HPDE6-E6E7 (cell line): ENCODE measurements around the gene TMED7.
A peak's percentile ranks its signal among the peaks of the same experiment; 100 is the strongest.
"Not testable (repeated sequence)": the region's sequence is repeated elsewhere in the genome, so short reads cannot be mapped to it uniquely, and the experiment has no call there.

Experiments
- DNase-seq: peaks from one replicate; pipeline ENCODE4 v3.0.0; 2011; ENCODE audit warnings: missing footprints; ENCODE audit errors: extremely low spot score

Gene TMED7

DNA sequence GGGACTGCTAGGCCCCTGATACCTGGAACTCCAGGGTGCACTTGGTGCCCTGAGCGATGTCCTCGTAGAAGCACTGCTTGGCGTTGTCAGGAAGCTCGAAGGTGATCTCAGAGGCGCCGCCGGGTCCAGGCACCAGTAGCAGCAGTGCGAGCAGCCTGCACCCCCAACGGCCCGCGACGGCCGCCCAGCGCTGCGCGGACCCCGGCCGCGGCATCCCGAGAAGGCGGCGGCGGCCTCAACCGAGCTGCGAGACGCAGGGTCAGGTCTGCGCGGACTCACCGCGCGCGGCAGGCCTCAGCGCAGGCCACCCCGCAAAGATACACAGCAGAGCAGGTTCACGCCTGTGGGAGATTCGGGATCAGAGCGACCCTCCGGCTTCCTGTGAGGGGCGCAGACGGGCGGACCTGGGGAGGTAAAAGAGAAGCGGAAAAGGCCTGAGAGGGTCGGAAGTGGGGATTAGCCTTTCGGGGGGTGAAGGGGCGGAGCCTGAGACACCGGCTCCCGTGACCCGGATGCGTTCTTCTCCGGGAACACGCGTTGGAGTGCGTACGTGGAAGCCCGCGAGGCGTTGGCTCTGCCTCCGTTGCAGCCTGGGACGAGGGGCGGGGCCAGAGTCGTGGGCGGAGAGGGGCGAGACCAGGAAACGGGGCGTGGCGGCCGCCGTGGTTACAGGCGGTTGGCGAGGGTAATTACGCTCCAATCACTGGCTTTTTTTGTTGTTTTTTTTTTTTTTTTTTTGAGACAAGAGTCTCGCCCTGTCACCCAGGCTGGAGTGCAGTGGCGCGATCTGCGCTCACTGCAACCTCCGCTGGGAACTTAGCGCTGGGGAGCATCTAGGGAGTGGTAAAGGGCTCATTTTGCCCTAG is at the start of gene TMED7:
TSS of gene TMED7 (minus strand) at position 458 of the 866 bp plus-strand sequence. CDS start at position 214, 244 bp downstream.
- DNase-seq: peak; percentile 94

DNA sequence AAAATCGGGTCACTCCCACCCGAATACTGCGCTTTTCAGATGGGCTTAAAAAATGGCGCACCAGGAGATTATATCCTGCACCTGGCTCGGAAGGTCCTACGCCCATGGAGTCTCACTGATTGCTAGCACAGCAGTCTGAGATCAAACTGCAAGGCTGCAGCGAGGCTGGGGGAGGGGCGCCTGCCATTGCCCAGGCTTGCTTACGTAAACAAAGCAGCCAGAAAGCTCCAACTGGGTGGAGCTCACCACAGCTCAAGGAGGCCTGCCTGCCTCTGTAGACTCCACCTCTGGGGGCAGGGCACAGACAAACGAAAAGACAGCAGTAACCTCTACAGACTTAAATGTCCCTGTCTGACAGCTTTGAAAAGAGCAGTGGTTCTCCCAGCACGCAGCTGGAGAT is 48.9 kb upstream of the TMED7 start:
- DNase-seq: not testable (repeated sequence)

DNA sequence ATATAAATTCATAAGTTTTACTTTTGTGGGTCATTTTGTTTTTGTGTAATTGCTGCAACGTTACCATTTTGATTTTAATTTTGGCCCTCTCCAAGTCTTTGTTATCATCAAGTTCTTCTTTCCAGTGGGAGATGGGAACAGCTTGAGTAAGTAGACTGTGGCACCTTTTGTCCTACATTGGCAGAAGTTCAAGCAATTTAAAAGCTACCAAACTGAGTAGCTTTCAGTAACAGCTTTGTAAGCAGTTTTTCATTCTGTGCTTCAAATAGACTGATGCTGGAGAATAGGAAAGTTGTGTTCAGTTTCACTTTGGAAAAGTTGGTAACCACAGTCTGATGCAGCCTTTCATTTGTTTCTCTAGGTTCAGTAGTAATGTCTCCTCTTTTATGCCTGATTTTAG is 47.8 kb upstream of the TMED7 start:
- no peak for DNase-seq

DNA sequence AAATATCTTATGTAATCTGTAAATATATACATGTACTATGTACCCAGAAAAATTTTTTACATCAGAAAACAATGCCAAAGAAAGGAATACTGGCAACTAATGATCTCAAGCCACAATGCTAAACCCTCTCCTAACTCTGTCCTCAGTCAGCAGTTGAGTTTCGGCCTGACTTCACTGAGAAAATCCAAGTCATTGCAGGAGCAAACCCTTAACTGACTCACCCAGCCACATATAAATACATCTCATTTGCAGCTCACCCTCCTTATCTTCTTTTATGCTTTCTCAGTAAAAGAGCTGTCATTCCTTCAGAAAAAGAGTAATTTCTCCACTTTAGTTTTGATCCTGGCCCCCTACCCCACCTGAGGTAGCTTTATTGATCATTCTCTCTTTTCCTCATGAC is 46.1 kb upstream of the TMED7 start:
- DNase-seq: no peak

DNA sequence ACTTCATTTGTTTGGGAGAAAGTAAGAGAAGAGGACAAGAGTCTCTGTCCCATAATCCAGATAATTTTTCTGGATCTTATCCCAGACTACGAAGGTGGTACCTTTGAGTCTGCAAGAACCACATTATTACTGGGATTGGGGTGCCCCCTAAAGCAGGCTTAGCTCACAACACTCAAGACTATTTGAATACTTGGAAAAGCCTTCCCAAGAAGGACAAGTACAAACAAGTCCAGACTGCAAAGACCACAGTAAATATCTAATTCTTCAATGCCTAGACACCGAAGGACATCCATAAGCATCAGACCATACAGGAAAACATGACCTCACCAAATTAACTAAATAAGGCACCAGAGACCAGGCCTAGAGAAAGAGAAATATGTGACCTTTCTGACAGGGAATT is 40.2 kb upstream of the TMED7 start:
- no peak for DNase-seq

DNA sequence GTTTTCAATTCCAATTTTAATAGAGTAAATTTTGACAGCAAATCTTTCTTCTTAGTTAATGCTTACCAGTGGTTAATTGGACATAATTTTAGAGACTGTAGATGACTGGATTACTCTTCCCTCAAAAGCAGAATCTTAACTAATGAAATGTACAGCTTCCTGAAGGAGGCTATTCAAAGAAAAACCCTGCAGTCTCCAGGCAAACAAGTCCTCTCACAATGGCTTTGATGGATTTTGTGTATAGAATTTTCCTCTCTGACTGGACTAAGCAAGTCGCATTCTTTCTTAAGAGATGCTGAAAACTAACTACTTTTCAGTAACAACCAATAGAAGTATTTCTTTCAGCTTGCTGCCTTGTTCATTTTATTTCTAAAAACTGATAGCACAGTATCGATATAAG is 35.7 kb upstream of the TMED7 start:
- no peak for DNase-seq

DNA sequence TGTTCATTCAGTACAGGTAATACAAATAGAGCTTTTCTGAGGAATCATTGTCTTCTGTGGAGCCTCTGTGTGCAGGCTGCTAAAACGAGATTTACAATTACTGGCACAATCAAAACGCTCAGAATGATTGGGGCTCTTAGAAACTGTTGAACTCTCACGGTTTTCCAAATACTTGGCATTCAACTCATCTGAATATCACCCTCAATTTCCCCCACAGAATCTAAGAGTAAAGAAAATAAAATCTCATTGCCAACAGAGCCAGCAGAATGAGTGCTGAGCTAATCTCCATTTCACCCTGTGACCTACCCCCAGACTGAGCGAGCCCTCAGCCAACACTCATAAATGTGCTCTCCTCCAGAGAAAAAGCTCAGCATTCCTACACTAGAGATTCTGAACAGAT is 35.3 kb upstream of the TMED7 start:
- no peak for DNase-seq

DNA sequence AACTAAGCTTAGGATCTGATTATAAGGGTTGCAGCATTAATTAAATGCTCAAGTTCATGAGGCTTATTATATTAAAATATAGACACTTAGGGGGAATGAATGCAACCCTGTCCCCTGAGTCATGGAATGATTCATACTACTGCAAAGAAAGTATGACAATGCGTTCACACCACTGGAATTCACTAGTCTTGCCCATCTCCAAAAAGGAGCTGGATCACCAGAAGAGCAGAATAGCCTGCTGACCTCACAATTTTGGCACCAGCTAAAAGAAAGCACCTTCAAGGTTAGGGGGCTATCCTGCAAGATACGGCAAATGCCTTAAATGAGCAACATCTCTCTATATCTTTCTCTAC is 32.0 kb upstream of the TMED7 start:
- DNase-seq: peak; percentile 50

DNA sequence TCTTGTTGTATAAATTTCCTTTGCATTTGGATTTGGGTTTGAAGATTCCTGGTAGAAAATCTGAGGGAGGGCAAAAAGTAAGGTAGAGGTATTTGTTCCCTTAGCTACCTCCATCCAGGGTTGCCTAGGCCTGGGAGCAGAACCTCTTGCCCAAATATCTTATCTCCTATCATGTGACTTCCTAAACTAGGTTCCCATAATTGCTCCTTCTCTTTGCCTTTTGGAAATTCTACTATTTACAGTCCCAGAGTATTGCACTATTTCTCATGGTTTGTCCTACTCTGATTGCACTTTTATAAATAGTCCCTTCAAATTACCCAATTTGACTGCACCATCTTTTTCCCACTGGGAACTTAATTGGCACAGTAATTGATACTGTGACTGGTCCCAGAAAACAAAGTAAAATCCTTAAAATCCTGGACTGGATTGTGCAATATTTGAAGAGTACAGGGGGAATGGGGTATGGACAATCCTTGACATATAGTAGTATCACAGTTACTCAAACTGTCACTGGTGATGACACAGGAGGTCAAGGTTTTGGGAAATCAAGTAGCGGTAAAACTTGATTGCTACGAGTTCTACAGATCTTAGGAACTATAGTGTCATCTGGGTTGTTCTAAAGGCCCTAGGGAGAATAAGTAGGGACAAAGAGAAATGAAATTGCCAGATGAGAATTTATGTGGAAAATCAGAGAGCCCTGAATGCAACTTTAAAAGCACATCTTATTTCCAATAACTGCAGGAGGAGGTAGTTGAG is 31.5 kb upstream of the TMED7 start:
- DNase-seq: no peak

- DNase-seq: no peak
Measured at GRCh38 chr5:115656404-115656803, 30.6 kb upstream of the TMED7 start.

GRCh38 chr5:115655994-115656393 is 30.2 kb upstream of the TMED7 start:
- no peak for DNase-seq

- no peak for DNase-seq
Measured at GRCh38 chr5:115649541-115649940, 23.7 kb upstream of the TMED7 start.

GRCh38 chr5:115648056-115648455 is 22.2 kb upstream of the TMED7 start:
- no peak for DNase-seq

DNA sequence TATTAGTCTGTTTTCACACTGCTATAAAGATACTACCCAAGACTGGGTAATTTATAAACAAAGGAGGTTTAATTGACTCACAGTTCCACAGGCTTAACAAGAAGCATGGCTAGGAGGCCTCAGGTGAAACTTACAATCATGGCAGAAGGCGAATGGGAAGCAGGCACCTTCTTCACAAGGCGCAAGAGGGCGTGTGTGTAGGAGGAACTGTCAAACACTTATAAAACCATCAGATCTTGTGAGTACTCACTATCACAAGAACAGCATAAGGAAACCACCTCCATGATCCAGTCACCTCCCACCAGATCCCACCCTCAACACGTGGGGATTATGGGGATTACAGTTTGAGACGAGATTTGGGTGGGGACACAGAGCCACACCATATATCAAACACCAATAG is 19.6 kb upstream of the TMED7 start:
- DNase-seq: not testable (repeated sequence)

DNA sequence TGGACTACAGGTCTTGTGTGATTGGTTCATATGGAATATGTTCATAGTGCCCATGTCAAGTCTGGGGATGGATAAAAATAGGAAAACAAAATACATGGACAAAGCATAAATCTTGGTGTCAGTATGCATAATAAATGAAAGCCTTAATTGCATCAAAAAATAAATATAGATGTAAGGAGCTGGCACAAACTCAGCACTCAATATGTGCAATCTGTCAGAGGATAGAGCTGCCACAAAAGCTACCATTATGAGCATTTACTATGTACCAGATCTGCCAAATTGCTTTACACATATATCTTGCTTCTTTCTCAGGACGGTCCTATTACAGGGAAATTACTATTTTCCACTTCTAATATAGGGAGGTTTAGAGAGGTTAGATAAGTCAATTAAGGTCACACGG is 18.2 kb upstream of the TMED7 start:
- no peak for DNase-seq

DNA sequence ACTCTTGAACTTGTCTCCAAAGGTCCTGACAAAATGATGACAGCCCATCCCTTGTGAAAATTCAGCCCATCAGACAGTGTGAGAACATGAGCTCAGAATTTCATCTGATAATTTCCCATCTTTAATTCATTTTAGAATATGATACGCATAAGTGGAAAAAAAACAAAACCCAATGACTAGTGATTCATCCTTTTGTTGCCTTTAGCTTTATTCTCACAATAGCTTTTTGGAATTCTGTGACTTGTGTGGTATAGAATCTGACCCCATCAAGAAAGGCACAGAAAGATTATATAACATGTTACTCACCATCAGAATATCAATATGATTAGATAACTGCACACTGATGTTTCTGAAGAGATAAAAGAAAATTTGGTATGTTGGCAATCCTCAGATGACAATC is 16.1 kb upstream of the TMED7 start:
- DNase-seq: no peak

DNA sequence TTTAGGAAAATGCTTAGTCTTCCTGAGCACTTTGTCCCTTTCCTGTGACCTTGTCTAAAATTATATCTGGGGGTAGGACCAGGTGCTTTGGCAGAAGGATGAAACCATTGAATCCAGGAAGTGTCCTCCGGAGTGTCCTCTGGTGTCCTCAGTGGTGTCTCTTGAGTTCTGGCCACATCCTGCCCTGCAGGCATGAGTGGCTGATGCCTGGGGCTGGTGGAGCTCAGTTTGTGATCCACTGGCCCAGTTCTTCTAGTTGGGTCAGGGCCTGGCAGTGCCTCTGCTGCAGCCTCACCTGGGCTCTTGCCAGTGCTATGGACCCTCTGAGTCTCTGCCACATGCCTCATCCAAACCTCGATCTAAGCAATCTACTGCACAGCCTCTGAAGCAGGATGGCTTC is 14.4 kb upstream of the TMED7 start:
- no peak for DNase-seq

DNA sequence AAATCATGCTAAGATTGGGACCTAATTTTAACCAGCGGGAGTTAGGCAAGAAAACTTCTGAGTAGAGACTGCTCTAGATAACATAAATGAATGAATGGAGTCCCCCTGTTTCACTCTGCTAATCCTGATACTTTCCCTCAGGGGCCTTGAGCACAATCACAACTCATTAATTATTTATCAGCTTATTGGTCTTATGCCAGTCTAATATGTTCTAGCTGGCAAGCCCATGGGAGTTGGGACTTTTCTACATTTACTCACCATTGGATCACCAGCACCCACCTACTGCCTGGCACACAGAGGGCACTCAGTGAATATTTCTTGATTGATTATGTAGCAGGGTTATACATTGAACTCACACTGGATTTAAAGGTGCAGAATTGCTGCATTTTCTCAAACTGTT is 13.5 kb upstream of the TMED7 start:
- DNase-seq: no peak

DNA sequence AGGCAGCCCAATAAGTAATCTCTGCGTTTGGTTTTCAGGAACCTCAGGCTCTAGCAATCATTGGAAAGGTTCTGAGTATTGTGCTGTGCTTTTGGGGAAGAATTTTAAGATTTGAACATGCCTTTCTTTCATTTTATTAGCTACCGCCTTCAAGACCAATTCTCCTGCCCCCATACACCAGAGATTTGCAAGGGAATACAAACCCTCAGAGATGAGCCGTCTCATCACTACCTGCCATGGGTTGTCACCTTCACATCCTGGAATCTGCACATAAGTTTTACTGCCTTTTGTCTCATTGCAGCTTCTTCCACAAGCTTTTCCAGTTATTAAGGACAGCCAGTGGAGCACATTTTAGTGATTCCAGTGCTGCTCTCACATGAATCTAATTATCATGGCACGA is 11.7 kb upstream of the TMED7 start:
- no peak for DNase-seq

DNA sequence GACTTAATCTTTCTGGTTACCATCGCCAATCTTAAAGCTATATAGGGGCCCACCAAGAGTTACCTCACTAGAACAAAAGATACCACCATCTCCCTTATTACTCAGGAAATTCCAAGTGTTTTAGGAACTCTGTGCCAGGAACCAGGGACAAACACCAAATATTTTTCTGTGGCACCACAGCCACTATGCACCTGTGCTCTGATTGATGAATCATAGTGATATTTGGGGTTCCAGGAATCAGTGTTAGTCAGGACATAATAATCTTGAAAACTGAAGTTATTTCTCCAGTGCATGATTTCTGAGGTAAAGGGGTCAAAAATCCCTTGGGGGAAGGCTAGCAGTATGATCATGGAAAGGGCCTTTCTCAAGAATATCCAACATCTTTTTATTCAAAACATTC is 10.2 kb upstream of the TMED7 start:
- DNase-seq: no peak

GRCh38 chr5:115634343-115635132 is 8.7 kb upstream of the TMED7 start:
- DNase-seq: peak; percentile 90

DNA sequence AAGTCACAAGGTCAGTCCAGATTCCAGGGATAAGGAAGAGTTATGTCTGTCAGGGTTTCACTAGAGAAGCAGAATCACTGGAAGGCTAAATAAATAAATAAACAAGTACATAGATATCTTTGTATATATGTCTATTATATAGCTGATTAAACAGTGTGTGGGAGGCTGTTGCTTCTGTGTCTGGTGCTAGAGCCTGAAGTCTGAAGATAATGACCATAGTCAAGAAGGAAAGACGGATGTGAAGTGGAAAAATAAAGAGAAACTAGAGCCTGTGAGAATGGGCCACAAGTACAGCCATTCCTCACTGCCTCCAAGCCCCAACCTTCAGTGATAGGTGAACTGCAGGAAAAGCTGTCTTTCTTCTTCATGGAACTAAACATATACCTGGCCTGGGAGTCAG is 4.1 kb upstream of the TMED7 start:
- DNase-seq: no peak
